GM18526 (cell line): Measurements from ENCODE around the gene SPARC.

ENCODE experiments used
- POLR2A ChIP-seq: IDR thresholded peaks from 3 replicates; pipeline ENCODE4 v1.6.1; 2011; ENCODE audit not compliant: insufficient read length; ENCODE audit errors: extremely low read depth

SPARC gene

GRCh38 chr5:151674626-151675610 lies 11.8 kb downstream of the SPARC start:
- TF ChIP-seq POLR2A = no peak

GRCh38 chr5:151673421-151673820 lies 13.3 kb downstream of the SPARC start:
- no peak for TF ChIP-seq POLR2A

DNA sequence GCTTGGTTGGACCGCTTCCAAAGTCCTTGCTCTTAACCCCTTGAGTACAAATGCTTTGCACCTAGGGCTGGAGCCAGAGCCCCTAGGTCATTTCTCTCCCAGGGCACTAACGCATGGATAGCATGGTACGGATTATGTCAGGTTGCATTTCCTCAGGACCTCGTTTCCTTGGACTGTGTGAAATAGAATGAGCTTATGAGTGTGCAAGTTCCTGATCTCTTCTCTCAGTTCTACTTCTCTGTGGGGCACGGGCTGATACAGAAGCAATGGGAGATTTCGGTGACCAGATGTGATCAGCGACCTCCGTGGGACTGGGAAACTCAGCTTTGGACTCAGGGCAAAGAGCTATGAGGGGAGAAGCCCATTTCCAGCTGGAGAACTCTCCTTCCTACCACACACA lies 14.2 kb downstream of the SPARC start:
- no peak for TF ChIP-seq POLR2A

DNA sequence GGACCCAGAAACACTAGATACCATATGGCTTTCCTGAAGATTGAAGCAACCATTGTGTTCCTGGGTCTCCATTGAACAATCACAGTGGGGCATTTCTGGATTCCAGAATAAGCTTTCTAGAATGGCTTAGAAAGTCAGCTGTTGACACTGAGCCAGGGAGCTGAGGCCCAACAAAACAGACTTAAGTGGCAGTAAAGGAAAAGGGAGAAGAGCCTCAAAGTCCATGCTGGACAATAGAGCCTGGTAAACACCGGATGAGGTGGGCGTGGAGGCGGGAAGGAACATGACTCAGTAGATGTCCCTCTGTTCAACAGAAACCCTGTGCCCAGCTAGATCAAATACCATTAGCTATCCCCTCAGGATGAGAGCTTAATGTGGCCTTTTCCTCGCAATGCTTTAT lies 14.8 kb downstream of the SPARC start:
- no peak for TF ChIP-seq POLR2A

DNA sequence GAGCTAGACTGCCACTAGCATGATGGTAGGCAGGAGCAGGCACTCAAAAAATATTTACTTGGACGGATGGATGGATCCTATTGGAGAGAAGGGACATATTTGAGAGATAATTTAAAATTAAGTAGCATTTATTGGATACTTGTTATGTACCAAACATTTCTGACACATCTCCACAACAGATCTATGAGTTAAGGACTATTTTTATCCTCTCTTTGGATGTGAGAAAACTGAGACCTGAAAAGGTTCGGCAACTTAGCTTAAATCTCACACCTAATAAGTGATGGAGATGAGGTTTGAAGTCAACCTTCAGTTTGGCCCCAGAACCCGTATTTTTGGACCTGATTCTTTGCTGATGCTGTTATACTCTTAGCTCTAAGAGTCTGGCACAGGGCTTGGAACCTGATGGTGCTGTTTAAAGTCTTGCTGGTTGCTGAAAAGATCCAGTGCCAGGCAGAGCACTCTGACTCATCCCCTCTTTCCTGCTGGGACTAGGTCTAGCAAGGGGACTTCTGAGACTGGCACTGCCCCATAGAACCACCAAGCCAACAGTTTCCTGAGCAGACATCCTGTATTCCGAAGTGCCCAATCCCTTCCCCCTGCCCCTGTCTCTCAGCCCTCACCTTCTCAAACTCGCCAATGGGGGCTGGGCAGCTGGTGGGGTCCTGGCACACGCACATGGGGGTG lies 15.6 kb downstream of the SPARC start:
- TF ChIP-seq POLR2A = no peak

- TF ChIP-seq POLR2A = no peak
Observed at GRCh38 chr5:151670083-151670686, 16.5 kb downstream of the SPARC start.

DNA sequence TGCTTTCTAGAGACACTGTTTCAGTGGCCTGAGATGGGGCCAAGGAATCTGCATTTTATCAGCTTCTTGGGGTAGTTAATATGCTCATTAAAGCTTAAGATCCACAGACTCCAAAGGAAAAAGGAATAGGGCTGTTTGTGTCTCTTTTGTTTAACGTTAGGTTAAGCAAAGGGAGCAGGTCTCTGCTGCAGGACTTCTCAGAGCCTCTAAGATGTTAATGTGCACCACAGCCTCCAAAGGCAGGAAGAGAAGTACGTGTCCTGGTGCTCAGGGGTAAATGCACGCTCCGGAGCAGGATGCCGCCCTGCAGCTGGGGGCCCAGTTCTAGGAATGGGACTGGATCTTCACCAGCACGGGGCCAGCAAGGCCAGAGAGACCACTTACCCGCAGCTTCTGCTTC lies 19.6 kb downstream of the SPARC start:
- no peak for TF ChIP-seq POLR2A

DNA sequence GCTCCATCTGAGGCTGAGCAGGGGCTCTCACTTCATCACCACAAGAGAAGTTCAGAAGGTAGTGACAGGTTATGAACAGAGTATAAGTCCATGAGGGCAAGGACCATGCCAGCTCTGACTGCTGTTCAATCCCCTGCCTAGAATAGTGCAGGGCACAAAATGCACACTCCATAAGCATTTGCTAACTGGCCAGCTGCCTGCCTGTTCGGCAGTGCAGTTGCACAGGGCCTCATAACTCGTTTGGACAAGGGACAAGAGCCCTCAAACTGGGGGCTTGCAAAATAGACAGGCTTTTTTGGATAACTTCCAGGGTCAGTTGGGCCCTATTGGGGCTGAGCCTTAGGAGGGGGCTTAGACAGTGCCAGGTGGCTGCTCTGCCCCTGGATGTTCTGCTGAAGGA lies 21.1 kb downstream of the SPARC start:
- TF ChIP-seq POLR2A = no peak

DNA sequence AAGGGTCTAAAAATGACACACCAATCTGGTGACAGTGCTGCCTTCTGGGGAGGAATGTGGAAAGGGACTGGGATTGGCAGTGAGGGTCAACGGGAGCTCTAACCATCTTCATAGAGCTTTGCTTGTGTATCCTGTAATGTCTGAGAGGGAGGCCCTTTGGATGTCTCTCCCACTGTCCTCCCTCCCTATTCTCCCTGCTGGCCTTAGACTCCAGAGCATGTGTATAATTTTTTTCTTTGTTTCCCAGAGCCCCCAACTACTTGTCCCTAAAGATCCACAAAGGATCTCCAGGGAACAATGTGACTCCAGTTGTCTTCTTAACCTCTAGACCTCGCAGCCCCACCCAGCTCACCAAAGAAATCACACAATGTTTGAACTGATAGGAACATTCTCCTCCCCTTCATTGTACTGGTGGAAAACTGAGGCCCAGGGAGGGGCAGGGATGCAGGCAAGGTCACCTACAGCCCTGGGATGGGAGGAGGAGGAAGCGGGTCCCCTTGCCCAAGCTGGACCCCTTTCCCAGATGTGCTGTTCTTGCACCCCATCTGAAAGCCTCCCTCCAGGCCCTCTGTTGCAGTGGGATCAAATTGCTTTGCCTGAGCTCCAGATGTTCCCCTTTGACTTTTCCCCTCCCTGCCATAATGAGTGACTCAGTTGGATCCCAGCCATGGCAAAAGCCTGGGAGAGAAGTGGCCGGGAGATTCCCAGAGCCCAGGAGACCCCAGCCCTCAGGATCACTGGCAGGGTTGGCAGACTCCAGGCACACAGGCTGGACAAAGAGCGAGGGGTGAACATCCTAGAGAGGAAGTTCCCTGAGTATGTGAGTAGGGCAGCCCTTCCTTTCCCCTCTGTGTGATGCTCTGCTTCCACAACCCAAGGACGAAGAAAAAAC lies 21.8 kb downstream of the SPARC start:
- TF ChIP-seq POLR2A = no peak

GRCh38 chr5:151663617-151664293 lies 23.0 kb downstream of the SPARC start:
- TF ChIP-seq POLR2A = no peak

DNA sequence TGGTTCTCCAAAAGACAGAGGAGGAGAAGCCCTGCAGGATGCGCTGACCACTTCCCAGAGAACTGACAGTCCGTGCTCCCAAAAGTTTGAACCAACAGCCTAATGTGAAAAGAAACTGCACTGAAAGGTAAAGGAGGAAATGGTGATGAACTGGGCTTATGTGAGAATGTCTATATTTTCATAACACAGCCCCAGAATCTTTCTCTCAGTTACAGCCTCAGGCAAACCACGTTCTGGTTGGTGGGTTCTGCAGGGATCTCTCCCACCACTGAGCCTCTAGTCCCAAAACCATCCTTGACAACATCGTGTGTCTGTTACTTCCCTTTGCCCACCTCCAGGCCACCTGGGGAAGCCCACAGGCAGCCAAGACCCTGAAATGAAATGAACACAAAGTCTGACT lies 23.9 kb downstream of the SPARC start:
- no peak for TF ChIP-seq POLR2A

GRCh38 chr5:151661968-151662732 lies 24.6 kb downstream of the SPARC start:
- TF ChIP-seq POLR2A = no peak

- TF ChIP-seq POLR2A = no peak
Observed at GRCh38 chr5:151660616-151661495, 25.9 kb downstream of the SPARC start.
